Measurements from ENCODE around the gene ATXN7L2.
"Not testable (repeated sequence)": the region's sequence is repeated elsewhere in the genome, so short reads cannot be mapped to it uniquely, and the experiment has no call there.

Gene ATXN7L2

DNA sequence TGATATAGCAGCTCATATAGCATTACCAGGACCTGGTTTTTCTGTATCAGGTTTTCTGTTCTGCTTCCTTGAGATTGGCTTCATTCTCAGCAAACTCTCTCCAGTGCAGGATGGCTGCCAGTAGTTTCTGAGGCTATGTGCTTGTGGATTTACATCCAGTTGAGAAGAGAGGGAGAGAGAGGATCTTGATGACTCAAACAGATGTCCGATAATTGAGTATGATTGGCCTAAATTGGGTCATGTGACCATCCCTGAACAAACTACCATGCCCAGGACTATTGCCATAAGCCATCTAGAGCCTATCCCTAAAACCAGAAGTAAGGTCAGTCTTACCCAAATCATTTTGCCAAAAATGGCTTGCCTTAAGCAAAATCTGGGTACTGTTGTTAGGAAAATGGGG is 39.4 kb upstream of the ATXN7L2 start:
- DNase-seq (ENCODE audit: extremely low read depth, insufficient read length), result no peak
- Histone ChIP-seq H3K27me3 (replicated peaks; ENCODE audit: control insufficient read depth, insufficient read depth, low read length) (no peaks in the 10 kb centered on the region; the same call in 1 of the 2 replicates), H3K4me3 (replicated peaks; ENCODE audit: low read depth, low read length) (no peak overlapping the region), H3K36me3 (ENCODE audit: control insufficient read depth, insufficient read depth, low read length) (no peaks in the 10 kb centered on the region)
- TF ChIP-seq, protein P1, sequence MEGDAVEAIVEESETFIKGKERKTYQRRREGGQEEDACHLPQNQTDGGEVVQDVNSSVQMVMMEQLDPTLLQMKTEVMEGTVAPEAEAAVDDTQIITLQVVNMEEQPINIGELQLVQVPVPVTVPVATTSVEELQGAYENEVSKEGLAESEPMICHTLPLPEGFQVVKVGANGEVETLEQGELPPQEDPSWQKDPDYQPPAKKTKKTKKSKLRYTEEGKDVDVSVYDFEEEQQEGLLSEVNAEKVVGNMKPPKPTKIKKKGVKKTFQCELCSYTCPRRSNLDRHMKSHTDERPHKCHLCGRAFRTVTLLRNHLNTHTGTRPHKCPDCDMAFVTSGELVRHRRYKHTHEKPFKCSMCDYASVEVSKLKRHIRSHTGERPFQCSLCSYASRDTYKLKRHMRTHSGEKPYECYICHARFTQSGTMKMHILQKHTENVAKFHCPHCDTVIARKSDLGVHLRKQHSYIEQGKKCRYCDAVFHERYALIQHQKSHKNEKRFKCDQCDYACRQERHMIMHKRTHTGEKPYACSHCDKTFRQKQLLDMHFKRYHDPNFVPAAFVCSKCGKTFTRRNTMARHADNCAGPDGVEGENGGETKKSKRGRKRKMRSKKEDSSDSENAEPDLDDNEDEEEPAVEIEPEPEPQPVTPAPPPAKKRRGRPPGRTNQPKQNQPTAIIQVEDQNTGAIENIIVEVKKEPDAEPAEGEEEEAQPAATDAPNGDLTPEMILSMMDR (IDR thresholded peaks at IDR 0.05; ENCODE audit: insufficient read depth, low read length, poor library complexity, severe bottlenecking), result no peak

DNA sequence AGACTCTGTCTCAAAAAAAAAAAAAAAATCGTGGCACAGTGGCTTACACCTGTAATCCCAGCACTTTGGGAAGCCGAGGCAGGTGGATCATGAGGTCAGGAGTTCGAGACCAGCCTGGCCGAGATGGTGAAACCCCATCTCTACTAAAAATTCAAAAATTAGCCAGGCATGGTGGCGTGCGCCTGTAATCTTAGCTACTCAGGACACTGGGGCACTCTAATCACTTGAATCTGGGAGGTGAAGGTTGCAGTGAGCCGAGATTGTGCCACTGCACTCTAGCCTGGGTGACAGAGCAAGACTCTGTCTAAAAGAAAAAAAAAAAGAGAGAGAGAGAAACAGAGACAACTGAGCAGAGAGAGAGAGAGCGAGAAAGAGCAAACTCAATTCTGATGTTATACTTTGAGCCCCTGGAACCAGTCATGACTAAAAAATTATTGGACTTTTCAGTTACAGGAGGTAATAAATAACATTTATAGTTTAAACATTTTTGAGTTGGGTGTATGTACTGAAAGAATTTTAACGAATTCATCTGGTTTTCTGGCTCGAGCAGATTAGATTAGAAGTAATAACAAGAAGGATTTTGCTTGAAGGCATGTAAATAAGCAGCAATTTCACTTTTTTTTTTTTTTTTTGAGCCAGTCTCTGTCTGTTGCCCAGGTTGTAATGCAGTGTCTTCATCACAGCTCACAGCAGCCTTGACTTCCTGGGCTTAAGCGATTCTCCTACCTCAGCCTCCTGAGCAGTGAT is 37.6 kb upstream of the ATXN7L2 start:
- H3K36me3 ChIP-seq (ENCODE audit: control insufficient read depth, insufficient read depth, low read length); DNase-seq (ENCODE audit: extremely low read depth, insufficient read length); H3K4me3 ChIP-seq (replicated peaks; ENCODE audit: low read depth, low read length); H3K27me3 ChIP-seq (replicated peaks; ENCODE audit: control insufficient read depth, insufficient read depth, low read length): not testable (repeated sequence)

DNA sequence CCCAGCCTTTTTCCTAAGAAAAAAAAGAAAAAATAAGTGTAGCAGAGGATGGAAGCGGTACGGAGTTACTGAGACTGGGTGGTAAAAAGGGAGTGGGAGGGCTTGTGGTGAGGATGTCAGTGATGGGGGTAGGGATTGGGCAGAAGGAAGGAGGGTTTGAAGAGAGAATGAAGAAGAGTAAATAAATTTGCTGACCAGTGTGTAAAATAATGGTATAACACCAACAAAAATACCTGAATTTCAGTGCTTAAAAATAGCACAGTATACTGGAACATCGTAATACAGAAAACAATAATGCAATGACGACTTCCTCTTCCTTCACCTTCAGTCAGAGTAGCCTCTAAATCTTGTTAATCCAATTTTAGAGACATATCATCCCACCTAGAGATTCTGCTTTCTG is 36.2 kb upstream of the ATXN7L2 start:
- no peak overlapping the region for H3K4me3 ChIP-seq (replicated peaks; ENCODE audit: low read depth, low read length)
- TF ChIP-seq, protein P1 (IDR thresholded peaks at IDR 0.05; ENCODE audit: insufficient read depth, low read length, poor library complexity, severe bottlenecking), result no peak
- DNase-seq (ENCODE audit: extremely low read depth, insufficient read length), result no peak
- no peaks in the 10 kb centered on the region; the same call in 1 of the 2 replicates for H3K27me3 ChIP-seq (replicated peaks; ENCODE audit: control insufficient read depth, insufficient read depth, low read length)
- H3K36me3 ChIP-seq (ENCODE audit: control insufficient read depth, insufficient read depth, low read length), result no peaks in the 10 kb centered on the region

DNA sequence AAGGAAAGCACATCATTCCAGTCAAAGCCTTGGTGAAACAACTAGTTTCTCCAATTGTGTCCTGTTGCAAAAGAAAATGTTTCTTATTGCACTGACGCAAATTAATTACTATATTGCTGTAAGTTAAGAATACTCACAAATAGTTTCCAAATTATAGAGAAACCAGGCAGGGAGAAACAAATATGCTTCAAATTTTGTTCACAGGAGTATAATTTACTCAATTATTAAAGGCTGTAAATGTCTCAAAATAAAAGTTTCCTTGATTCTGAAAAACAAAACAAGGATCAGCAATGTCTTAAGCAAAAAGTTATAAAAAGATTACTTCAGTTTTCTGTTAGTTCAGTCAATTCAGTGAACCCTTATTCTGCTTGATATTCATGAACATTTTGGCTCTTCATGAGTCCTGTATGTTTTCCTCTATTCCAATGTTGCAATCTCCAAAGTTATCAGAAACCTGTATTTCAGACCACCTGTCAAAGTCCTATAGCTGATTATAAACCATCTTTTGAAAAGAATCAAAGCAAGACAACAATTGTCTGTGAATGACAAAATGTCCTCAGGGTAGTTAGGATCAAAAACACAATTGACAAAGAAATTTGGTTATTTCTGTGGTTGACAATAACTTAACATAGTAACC is 29.1 kb upstream of the ATXN7L2 start:
- TF ChIP-seq, protein P1 (IDR thresholded peaks at IDR 0.05; ENCODE audit: insufficient read depth, low read length, poor library complexity, severe bottlenecking), result no peak
- Histone ChIP-seq H3K36me3 (ENCODE audit: control insufficient read depth, insufficient read depth, low read length) (no peaks in the 10 kb centered on the region), H3K4me3 (replicated peaks; ENCODE audit: low read depth, low read length) (no peak overlapping the region), H3K27me3 (replicated peaks; ENCODE audit: control insufficient read depth, insufficient read depth, low read length) (no peaks in the 10 kb centered on the region)
- DNase-seq (ENCODE audit: extremely low read depth, insufficient read length), result no peak

DNA sequence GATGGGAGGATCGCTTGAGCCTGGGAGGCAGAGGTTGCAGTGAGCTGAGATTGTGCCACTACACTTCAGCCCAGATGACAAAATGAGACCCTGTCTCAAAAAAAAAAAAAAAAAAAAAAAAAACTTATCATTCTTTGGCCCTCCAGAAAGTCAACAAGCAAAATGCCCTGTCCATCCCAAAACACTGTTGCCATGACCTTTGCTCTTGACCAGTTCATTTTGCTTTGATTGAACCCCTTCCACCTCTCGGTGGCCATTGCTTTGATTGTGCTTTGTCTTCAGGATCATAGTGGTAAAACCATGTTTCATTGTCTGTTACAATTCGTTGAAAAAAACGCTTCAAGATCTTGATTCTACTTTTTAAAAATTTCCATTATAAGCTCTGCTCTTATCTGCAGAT is 25.9 kb upstream of the ATXN7L2 start:
- H3K27me3 ChIP-seq (replicated peaks; ENCODE audit: control insufficient read depth, insufficient read depth, low read length), result no peaks in the 10 kb centered on the region
- TF ChIP-seq, protein P1 (IDR thresholded peaks at IDR 0.05; ENCODE audit: insufficient read depth, low read length, poor library complexity, severe bottlenecking), result no peak
- no peak overlapping the region for H3K4me3 ChIP-seq (replicated peaks; ENCODE audit: low read depth, low read length)
- no peak for DNase-seq (ENCODE audit: extremely low read depth, insufficient read length)
- no peaks in the 10 kb centered on the region for H3K36me3 ChIP-seq (ENCODE audit: control insufficient read depth, insufficient read depth, low read length)

DNA sequence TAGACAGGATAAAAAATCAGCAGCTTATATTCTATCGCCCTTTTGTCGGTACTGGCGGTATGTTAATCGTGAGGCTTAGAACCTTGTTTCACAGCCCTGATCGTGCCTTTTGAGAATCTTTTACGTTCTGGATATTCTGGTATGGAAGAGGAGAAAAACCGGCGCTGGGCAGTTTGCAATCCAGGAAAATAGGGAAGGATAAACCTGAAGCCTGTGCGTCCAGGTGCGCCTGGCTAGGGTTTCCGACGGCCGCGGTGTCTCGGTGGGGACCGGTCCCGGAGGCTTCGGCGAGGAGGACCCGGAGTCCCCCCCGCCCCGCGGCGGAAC is 17.6 kb upstream of the ATXN7L2 start:
- TF ChIP-seq, protein P1 (IDR thresholded peaks at IDR 0.05; ENCODE audit: insufficient read depth, low read length, poor library complexity, severe bottlenecking), result no peak
- Histone ChIP-seq H3K4me3 (replicated peaks; ENCODE audit: low read depth, low read length) (no peak overlapping the region), H3K27me3 (replicated peaks; ENCODE audit: control insufficient read depth, insufficient read depth, low read length) (no peaks in the 10 kb centered on the region; the same call in none of the 2 replicates), H3K36me3 (ENCODE audit: control insufficient read depth, insufficient read depth, low read length) (no peaks in the 10 kb centered on the region)
- DNase-seq (ENCODE audit: extremely low read depth, insufficient read length), result no peak

Data from GM06990 (cell line).